ENCODE data around the gene KDM2A. TPM values are rescaled to one million over a fixed set of nuclear protein-coding genes. Genes with fewer than 3 reads are reported as not detected.

KDM2A gene
- total RNA-seq, 1 experiment from 2014 or later, result 27.9 TPM

- no peak for DNase-seq (ENCODE audit: low spot score)
Observed at GRCh38 chr11:67237574-67237973, 118.5 kb downstream of the KDM2A start.

DNA sequence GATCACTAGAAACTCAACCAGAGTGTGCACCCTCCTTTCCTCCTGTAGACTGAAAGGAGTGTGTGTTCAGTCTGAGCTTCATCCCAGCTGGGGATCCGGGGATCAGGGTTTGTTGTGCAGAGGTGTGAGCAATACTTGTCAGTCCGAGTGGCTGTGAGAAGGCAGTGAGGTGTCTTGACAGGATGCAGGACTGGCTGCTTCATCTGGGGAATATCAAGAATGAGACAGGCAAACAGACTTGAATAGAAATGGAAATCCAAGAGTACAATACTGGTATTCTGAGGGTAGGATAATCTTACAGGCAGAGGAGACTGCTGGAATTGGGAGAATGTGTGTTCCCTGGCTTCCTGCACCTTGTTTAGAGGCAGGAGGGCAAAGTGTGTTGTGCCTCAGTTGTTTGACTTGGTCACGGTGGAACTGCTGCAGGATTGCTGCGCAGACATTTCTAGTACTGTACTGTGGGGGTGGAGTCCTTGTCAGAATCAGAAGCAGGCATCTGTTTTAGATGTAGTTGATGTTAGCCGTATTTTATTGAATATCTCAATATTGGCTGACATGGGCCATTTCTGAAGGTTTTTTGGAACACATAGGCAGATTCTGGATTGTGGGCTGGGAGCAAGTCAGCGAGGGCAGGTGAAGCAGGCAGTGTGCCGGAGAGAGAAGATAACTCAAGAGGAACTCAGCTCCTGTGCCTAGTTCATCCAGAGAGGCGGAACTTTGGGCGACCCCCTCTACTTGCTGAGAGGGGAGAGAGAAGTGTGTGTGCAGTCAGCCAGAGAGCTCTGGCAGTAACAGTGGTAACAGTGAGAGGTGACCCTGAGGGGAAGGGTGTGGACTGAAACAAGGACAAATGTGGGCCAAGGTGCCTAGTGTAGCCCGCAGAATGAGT is 120.1 kb downstream of the KDM2A start:
- DNase-seq (ENCODE audit: low spot score), result no peak

DNA sequence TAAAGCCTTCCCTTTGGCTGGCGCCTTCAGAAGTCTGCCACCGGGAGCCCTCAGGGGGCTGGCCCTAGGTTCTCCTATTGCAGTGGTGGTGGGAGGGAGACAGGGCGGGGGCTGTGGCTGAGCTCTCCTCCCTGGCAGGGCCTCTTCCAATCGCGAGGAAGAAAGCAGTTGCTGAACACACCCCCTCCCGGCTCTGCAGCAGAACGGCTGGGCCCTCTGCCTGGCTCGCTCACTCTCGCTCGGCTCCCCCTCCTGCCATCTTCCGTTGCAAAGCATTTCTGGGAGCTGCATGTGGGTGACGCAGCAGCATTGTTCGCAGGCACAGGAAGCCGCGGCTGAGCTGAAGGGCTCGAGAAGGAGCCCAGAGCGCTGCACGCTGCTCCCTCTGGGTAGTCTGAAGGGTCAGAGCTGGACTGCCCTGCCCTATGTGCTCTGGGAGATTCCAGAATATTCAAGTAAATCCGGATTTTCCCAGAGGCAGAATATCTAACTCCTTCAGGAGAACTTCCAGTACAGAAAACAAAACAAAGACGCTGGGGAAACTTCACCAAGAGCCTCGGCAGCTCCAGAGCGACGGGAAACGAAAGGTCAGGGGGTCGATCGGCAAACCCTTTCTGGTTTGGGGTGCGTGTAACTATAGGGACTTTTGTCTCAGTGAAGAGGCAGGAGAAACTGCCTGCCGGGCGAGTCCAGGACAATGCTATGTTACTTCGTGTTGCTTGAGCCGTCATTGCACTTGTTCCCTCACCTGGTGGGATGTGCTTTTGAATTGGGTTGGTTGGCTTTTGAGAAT is 120.9 kb downstream of the KDM2A start:
- DNase-seq (ENCODE audit: low spot score), result peak; percentile 98

DNA sequence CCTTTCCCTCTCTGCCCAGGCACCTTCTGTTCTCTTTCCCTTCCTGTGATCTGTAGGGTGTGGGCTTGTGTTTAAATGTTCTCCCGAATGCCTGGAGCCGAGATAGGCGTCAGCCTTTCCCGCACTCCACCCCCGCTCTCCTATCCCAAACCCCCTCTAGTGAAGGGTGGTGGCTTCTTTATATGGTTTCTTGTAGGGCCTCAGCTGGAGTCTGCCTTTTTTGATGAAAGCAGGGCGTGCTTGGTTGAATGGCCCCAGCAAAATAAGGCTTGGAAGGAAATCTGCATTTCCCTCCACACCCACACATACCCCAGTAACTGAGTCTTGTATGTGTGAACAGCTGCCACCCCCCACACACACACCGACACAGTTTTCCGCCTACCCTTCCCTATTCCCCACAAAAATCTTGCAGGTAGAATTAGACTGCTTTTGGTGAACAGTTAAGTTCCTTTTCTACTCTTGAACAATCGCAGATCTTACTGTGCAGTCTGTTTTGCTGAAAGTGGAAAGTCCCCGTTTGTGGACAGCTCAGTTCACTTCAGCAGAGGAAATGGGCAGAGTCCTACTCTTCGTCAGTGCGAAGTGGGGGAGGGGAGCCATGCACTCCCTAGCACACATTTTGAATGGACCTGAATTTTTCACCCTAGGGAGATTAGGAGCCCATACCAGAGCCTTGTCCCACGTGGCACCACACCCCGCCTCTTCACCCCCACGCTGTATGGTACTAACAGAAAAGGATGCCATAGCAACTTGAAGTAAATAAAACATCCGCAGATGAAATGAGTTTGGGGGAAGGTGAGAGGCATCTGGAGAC is 121.7 kb downstream of the KDM2A start:
- peak; percentile 76 for DNase-seq (ENCODE audit: low spot score)

- no peak for DNase-seq (ENCODE audit: low spot score)
Observed at GRCh38 chr11:67242548-67242947, 123.5 kb downstream of the KDM2A start.

- no peak for DNase-seq (ENCODE audit: low spot score)
Observed at GRCh38 chr11:67243051-67243450, 124.0 kb downstream of the KDM2A start.

- DNase-seq (ENCODE audit: low spot score), result no peak
Observed at GRCh38 chr11:67245046-67245445, 126.0 kb downstream of the KDM2A start.

DNA sequence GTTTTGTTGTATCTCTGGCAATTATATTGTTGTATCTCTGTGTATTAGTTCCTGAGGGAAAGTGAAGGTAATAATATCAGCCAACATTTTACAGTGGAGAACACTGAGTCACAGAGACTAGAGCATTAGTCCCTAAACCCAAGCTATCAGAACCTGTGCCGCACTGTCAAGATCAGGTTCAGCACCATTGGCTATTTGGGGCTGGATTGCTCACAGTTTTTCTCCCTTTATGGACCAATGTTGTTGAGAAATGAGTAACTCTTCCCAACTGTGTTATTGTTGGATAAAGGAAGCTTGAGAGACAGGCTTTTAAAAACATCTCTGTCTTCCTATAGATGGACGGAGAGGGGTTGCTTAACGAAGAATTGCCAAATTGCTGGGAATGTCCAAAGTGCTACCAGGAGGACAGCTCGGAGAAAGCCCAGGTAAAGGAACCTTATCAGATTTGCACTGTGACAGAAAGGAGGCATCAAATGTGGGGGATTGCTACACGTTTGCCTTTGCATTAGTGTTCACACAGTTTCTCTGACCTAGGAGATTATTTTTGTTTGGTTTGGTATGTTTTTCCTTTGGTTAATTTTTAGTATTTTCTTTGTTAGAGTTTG is 129.0 kb downstream of the KDM2A start:
- no peak for DNase-seq (ENCODE audit: low spot score)

DNA sequence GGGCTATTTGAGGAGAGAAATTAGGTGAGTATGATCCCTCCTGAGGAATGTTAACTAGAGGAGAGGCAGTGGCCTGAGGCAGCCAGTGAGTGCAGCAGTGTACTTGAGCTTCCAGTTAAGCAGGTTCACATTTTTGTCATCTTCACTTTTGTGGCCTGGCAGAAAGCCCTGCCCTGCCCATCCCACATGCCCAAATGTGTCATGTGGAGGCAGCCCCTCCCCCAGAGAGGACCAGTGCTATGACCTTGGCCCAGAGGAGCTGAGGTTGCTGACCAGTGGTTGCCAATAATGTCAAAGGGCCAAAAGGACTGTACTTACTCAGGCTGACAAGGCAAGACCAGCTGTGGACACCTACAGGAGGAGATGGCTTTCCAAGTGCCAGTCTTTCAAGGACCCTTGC is 129.6 kb downstream of the KDM2A start:
- DNase-seq (ENCODE audit: low spot score), result peak; percentile 68

DNA sequence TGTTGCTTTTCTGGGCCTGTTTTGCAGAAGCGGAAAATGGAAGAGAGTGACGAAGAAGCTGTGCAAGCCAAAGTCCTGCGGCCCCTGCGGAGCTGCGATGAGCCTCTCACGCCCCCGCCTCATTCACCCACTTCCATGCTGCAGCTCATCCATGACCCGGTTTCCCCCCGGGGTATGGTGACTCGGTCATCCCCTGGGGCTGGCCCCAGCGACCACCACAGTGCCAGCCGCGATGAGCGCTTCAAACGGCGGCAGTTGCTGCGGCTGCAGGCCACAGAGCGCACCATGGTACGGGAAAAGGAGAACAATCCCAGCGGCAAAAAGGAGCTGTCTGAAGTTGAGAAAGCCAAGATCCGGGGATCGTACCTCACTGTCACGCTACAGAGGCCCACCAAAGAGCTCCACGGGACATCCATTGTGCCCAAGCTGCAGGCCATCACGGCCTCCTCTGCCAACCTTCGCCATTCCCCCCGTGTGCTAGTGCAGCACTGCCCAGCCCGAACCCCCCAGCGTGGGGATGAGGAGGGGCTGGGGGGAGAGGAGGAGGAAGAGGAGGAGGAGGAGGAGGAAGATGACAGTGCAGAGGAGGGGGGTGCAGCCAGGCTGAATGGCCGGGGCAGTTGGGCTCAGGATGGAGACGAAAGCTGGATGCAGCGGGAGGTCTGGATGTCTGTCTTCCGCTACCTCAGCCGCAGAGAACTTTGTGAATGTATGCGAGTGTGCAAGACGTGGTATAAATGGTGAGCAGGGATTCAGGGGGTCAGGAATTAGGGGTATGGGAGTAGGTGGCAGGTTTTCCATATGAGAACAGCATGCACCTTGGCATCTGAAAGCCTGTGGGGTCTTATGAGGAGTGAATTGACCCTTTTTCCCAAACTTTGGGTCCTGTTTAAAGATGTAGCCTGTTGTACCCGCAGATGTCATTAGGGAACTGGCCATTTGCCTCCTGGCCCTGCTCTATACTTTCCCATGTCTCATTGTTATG is 131.3 kb downstream of the KDM2A start:
- DNase-seq (ENCODE audit: low spot score), result no peak

- no peak for DNase-seq (ENCODE audit: low spot score)
Observed at GRCh38 chr11:67251841-67252240, 132.8 kb downstream of the KDM2A start.

GRCh38 chr11:67252831-67253239 is 133.8 kb downstream of the KDM2A start:
- peak; percentile 25 for DNase-seq (ENCODE audit: low spot score)

GRCh38 chr11:67253872-67254624 is 135.0 kb downstream of the KDM2A start:
- no peak for DNase-seq (ENCODE audit: low spot score)

- no peak for DNase-seq (ENCODE audit: low spot score)
Observed at GRCh38 chr11:67254798-67255197, 135.7 kb downstream of the KDM2A start.

DNA sequence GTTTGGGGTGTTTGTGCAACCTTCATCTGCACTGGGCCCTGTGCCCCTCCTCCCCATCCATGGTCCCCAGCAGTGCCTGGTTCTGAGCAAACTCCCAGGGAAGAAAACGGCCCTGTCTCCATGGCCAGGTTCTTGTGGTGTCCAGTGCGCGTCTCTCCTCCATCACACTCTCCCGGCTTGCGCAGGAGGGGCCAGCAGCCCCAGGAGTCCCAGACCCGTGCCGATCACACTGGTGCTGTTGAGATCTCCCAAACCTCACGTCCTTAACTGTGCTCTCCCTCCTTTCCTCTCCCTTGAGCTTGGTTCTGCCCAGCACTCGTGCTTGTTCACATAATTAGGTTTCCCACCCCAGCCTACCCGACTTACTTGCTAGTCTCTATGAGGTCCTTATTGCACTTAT is 136.3 kb downstream of the KDM2A start:
- no peak for DNase-seq (ENCODE audit: low spot score)

DNA sequence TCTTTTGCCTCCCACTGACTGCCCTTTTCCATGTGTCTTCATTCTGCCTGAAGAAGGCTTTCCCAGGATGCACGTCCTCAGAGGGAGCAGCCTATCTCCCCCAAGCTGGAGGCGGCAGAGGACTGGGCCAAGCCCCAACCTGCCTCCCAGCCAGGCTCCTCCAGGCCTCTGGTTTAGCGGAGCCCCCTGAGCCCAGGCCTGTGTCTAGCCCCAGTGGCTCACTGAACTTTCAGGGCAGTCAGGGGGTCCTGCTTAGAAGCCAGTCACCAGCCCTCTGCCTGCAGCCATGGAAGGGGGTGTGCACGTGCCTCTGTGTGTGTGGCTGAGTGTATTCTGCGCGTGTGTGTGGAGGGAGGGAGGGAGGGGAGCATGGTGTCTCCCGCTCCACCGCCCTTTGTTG is 136.8 kb downstream of the KDM2A start:
- no peak for DNase-seq (ENCODE audit: low spot score)

DNA sequence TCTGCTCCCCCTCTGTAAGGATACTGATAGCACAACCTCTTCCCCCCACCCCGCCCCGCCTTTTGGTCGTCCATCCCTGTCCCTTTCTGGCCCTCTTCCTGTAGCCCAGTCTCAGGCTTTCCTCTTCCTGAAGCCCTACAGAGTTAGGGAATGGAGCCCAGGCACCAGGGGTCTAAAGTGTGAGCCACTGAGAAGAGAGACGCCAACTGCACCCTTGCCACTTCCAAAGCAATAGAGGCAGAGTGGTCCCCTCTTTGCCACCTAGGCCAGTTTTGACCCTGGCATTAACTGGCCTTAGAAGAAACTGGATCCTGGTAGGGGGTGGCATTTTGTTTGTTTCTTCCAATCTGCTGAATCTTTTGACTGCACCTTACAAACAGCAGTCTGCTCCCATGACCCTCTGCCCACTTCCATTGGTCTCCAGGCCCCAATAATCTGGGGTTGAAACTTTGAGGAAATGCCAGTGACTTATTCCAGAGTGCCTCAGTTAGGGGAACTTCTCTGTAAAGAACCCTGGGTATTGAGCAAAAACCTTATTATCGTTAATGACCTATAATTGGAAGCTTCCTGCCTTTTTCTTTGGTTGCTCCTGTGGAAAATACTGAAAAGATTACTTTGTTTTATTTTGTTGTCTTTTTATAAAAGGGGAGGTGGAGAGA is 137.5 kb downstream of the KDM2A start:
- DNase-seq (ENCODE audit: low spot score), result no peak

- no peak for DNase-seq (ENCODE audit: low spot score)
Observed at GRCh38 chr11:67260406-67260805, 141.3 kb downstream of the KDM2A start.
